HCT116 (cell line): Measurements from ENCODE around the gene AAR2. TPM values are rescaled to one million over a fixed set of nuclear protein-coding genes. Genes with fewer than 3 reads are reported as not detected.

ENCODE experiments used
- ATAC-seq: fragments of 200-7000 bp; cut with Tn5 transposase; 2 replicates; pipeline ENCODE4 v1.9.1; 2020; ENCODE audit warnings: mild to moderate bottlenecking, moderate library complexity
- BruUV-seq: library from RNA; stranded (reverse); fragments of 400-500 nt; replicated peaks from 2 replicates; lab custom pipeline; 2021; lab: Mats Ljungman, UMichigan
- CTCF ChIA-PET: fragments of 300-600 bp; sonication (Branson Sonifier 250); formaldehyde crosslinking; loops from one replicate; lab custom pipeline; 2021; ENCODE audit warnings: antibody characterized with exemption; lab: Charles Lee
- POLR2A ChIA-PET: fragments of 300-600, 350-600 bp; sonication (Branson Sonifier 250); formaldehyde crosslinking; loops from one replicate; lab custom pipeline; 2021; ENCODE audit warnings: antibody characterized with exemption; lab: Charles Lee
- RAD21 ChIA-PET, 2 experiments: fragments of 300-600 bp; sonication (Branson Sonifier 250); formaldehyde crosslinking; loops; one replicate each; lab custom pipeline; 2023; ENCODE audit warnings: low total read pairs in 2 of 2; ENCODE audit not compliant: uncharacterized antibody in 2 of 2, unreplicated experiment in 2 of 2, low non-redundant PET in 1 of 2; lab: Charles Lee
- DNase-seq: peaks from one replicate; pipeline ENCODE4 v3.0.0-alpha.2; 2010; ENCODE audit warnings: low read depth, low spot score
- H2AFZ ChIP-seq: fragments of 200-600 bp; shearing (Covaris generic), sonication (generic); 2 replicates; pipeline ENCODE4 v1.6.1; 2017; ENCODE audit warnings: low read depth, mixed run types, mixed read lengths, antibody characterized with exemption, low read length; ENCODE audit not compliant: poor library complexity, severe bottlenecking
- H3K27ac ChIP-seq: 2 replicates; pipeline ENCODE4 v1.5.1; 2012; ENCODE audit warnings: low read depth, low read length
- H3K27me3 ChIP-seq: fragments of 200-600 bp; sonication (generic); 2 replicates; pipeline ENCODE4 v1.6.1; 2016; ENCODE audit warnings: mixed run types, low read length, mixed read lengths; ENCODE audit not compliant: insufficient read depth
- H3K36me3 ChIP-seq, 2 experiments: fragments of 200-500 bp in 1 of 2; fragments of 200-600 bp in 1 of 2; sonication (Bioruptor generic) in 1 of 2; sonication (generic) in 1 of 2; 2 replicates each; pipeline versions ENCODE4 v1.5.1 to v1.6.1; 2014 to 2016; ENCODE audit warnings: low read length in 2 of 2, inconsistent platforms in 1 of 2, mixed read lengths in 1 of 2, mixed run types in 1 of 2; ENCODE audit not compliant: insufficient read depth in 2 of 2, control insufficient read depth in 1 of 2
- H3K4me1 ChIP-seq, 2 experiments: fragments of 200-600 bp in 1 of 2; sonication (generic) in 1 of 2; 2 replicates each; pipeline versions ENCODE4 v1.5.1 to v1.6.1; 2012 to 2017; ENCODE audit warnings: low read length in 2 of 2, inconsistent platforms in 1 of 2, mild to moderate bottlenecking in 1 of 2, mixed read lengths in 1 of 2, mixed run types in 1 of 2, moderate library complexity in 1 of 2; ENCODE audit not compliant: insufficient read depth in 2 of 2, control insufficient read depth in 1 of 2
- H3K4me2 ChIP-seq: fragments of 200-600 bp; sonication (generic); 2 replicates; pipeline ENCODE4 v1.6.1; 2017; ENCODE audit warnings: mixed run types, low read length, mixed read lengths
- H3K4me3 ChIP-seq, 2 experiments: fragments of 200-600 bp in 1 of 2; sonication (generic) in 1 of 2; replicated peaks in 1 of 2; 2 replicates each; pipeline ENCODE4 v1.5.1; 2011 to 2016; ENCODE audit warnings: low read length in 2 of 2, control low read depth in 1 of 2, low read depth in 1 of 2, mild to moderate bottlenecking in 1 of 2, mixed read lengths in 1 of 2, mixed run types in 1 of 2
- H3K79me2 ChIP-seq: fragments of 200-600 bp; sonication (generic); 2 replicates; pipeline ENCODE4 v1.6.1; 2017; ENCODE audit warnings: mild to moderate bottlenecking, mixed run types, low read length, moderate library complexity, mixed read lengths; ENCODE audit not compliant: insufficient read depth
- H3K9ac ChIP-seq: fragments of 200-600 bp; sonication (generic); 2 replicates; pipeline ENCODE4 v1.6.1; 2016; ENCODE audit warnings: low read length, mixed read lengths
- H3K9me2 ChIP-seq: fragments of 200-600 bp; sonication (generic), shearing (Covaris generic); 2 replicates; pipeline ENCODE4 v1.6.1; 2017; ENCODE audit warnings: mixed run types, mild to moderate bottlenecking, moderate library complexity; ENCODE audit not compliant: insufficient read depth
- H3K9me3 ChIP-seq, 2 experiments: fragments of 200-500 bp in 1 of 2; fragments of 200-600 bp in 1 of 2; sonication (Bioruptor generic) in 1 of 2; sonication (generic) in 1 of 2; 2 replicates each; pipeline ENCODE4 v1.6.1; 2014 to 2017; ENCODE audit warnings: low read length in 2 of 2, mixed read lengths in 2 of 2, inconsistent platforms in 1 of 2, low read depth in 1 of 2, mild to moderate bottlenecking in 1 of 2, mixed run types in 1 of 2, moderate library complexity in 1 of 2; ENCODE audit not compliant: control insufficient read depth in 1 of 2, insufficient read depth in 1 of 2
- H4K20me1 ChIP-seq: fragments of 200-600 bp; sonication (generic), shearing (Covaris generic); 2 replicates; pipeline ENCODE4 v1.6.1; 2017; ENCODE audit warnings: mixed run types, mild to moderate bottlenecking, moderate library complexity; ENCODE audit not compliant: insufficient read depth
- ATF3 ChIP-seq: IDR thresholded peaks from 2 replicates; pipeline ENCODE4 v1.6.1; 2012
- CTCF ChIP-seq, 3 experiments: fragments of 200-600 bp in 1 of 3; sonication (generic) in 1 of 3; IDR thresholded peaks in 2 of 3; conservative IDR thresholded peaks in 1 of 3; 2 replicates each; pipeline ENCODE4 v1.5.1; 2012 to 2017; ENCODE audit warnings: low read depth in 2 of 3, low read length in 2 of 3, antibody characterized with exemption in 1 of 3, borderline replicate concordance in 1 of 3, control low read depth in 1 of 3, mild to moderate bottlenecking in 1 of 3, mixed read lengths in 1 of 3, mixed run types in 1 of 3, moderate library complexity in 1 of 3; ENCODE audit not compliant: insufficient read depth in 1 of 3
- EGR1 ChIP-seq: IDR thresholded peaks from 2 replicates; pipeline ENCODE4 v1.6.1; 2012; ENCODE audit warnings: low read depth
- EZH2phosphoT487 ChIP-seq: fragments of 200-600 bp; IDR thresholded peaks from 2 replicates; pipeline ENCODE4 v1.6.1; 2018; ENCODE audit warnings: antibody characterized with exemption, borderline replicate concordance
- RAD21 ChIP-seq: IDR thresholded peaks from 2 replicates; pipeline ENCODE4 v1.6.1; 2012; ENCODE audit warnings: low read depth, mild to moderate bottlenecking
- REST ChIP-seq: IDR thresholded peaks from 2 replicates; pipeline ENCODE4 v1.6.1; 2012; ENCODE audit warnings: low read depth
- SP1 ChIP-seq: IDR thresholded peaks from 2 replicates; pipeline ENCODE4 v1.6.1; 2012; ENCODE audit warnings: low read depth
- YY1 ChIP-seq: IDR thresholded peaks from 2 replicates; pipeline ENCODE4 v1.6.1; 2011; ENCODE audit warnings: low read length, low read depth, moderate library complexity, mild to moderate bottlenecking; ENCODE audit not compliant: insufficient replicate concordance; ENCODE audit errors: extremely low read depth
- ZFX ChIP-seq: fragments of 450-650 bp; IDR thresholded peaks from 2 replicates; pipeline ENCODE4 v1.6.1; 2017
- intact Hi-C: fragments of 100-400 bp; cut with micrococcal nuclease; formaldehyde crosslinking; loops from 2 replicates; pipeline ENCODE4 v1.10.0; 2022
- total RNA-seq: library from RNA; stranded (reverse); gene quantifications from one replicate; pipeline ENCODE4 v1.2.1, GENCODE V29; 2021; ENCODE audit not compliant: unreplicated experiment

AAR2 gene
- total RNA-seq, 1 experiment from 2014 or later: 23.3 TPM

DNA sequence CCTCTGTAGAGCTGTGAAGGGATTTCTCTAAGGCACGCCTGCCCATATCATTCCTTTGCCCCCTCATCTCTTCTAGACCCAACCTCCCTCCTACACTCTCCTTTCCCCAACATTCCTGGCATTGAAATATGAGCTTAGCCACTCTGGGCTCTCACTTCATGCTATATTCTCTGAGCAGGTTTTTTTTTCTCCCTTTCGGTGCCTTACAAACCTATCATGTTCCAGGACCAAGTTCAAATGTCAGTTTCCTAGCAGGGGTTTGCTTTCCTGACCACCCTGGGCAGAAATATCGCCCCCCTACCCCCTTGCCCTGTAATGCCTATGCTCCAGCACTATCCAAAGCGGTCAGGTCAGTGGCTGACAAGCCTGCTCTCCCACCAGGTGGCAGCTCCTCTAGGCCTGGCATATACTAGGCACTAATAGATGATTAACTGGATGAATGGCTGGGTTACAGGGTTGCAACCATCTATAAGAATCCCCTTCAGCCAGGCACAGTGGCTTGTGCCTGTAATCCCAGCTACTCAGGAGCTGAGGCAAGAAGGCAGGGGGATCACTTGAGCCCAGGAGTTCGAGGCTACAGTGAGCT is 25.7 kb upstream of the AAR2 start:
- Histone ChIP-seq H3K27me3 (no peaks in the 10 kb centered on the region), H3K27ac (no peak overlapping the region), H3K36me3 (0 out of 4 replicates have a peak, but pooled peaks cover 0 to 2% of the 10 kb centered on the region in 2 experiments), H3K79me2 (no peaks in the 10 kb centered on the region), H3K9ac (no peak overlapping the region), H3K4me2 (no peak overlapping the region), H2AFZ (no peak overlapping the region), H3K4me1 (no peaks in the 10 kb centered on the region), H3K9me2 (no peaks in the 10 kb centered on the region), H3K9me3 (no peaks in the 10 kb centered on the region), H3K4me3 (no peak overlapping the region), H4K20me1 (no peaks in the 10 kb centered on the region)
- no TSS peak for BruUV-seq
- no peak for ATAC-seq
- ChIA-PET POLR2A (no interaction called here), RAD21 (no interaction called here), CTCF (interaction anchor here (1.5 to 2.0 kb wide), 2 partner anchors 189 to 229 kb away, joined by 4 to 6 read pairs; no protein-coding TSS in a partner anchor)
- no peak for DNase-seq
- intact Hi-C loops: loop anchor here (10.0 kb wide), 1 partner anchor 704 kb away; no protein-coding TSS in a partner anchor
- 0 out of 6 replicates have a peak, but pooled peaks of 2 of the 3 experiments have one; percentile 9 to 13 for TF ChIP-seq CTCF (IDR thresholded peaks at IDR 0.05 in 2 of 3, conservative IDR thresholded peaks at IDR 0.05 in 1 of 3; ENCODE audit: borderline replicate concordance in 1 of 3, insufficient read depth in 1 of 3, low read depth in 2 of 3, low read length in 2 of 3)
- no peak for TF ChIP-seq YY1

DNA sequence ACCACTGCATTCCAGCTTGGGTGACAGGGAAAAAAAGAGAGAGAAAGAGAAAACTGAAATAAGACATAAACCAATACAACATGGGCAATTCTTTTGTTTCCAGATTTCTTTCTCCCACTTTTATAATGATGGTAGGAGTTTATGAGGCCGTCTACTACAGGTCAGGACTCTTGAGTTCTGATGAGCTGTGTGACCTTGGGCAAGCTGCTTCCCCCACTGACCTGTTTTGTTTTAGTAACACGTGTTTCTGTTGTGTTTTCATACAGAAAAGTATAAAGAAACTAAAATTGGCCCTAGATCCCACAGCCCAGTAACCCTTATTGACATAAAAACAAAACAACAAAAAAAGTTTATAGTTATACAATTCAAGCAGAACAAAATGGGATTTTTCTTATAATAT is 22.9 kb upstream of the AAR2 start:
- no peaks in the 10 kb centered on the region for H3K27me3 ChIP-seq
- H3K9ac ChIP-seq: no peak overlapping the region
- no peaks in the 10 kb centered on the region for H3K9me3 ChIP-seq
- ChIA-PET POLR2A (no interaction called here), CTCF (interaction anchor here (0.6 to 2.6 kb wide), 6 partner anchors 11 to 226 kb away, joined by 3 to 13 read pairs (median 3); no protein-coding TSS in a partner anchor), RAD21 (no interaction called here)
- H2AFZ ChIP-seq: no peak overlapping the region
- H3K36me3 ChIP-seq: 0 out of 4 replicates have a peak, but pooled peaks cover 0 to 2% of the 10 kb centered on the region in 2 experiments
- H3K9me2 ChIP-seq: no peaks in the 10 kb centered on the region
- H3K4me1 ChIP-seq: peaks cover 3 to 5% of the 10 kb centered on the region in 2 experiments; a peak in 2 of 4 replicates
- H3K27ac ChIP-seq: no peak overlapping the region
- BruUV-seq: no TSS peak
- no peaks in the 10 kb centered on the region for H3K79me2 ChIP-seq
- no peak overlapping the region for H3K4me2 ChIP-seq
- H3K4me3 ChIP-seq: no peak overlapping the region
- ATAC-seq (no peak), DNase-seq (no peak)
- no peaks in the 10 kb centered on the region for H4K20me1 ChIP-seq
- intact Hi-C loops: loop anchor here (10.0 kb wide), 1 partner anchor 701 kb away; no protein-coding TSS in a partner anchor
- no peak for TF ChIP-seq ZFX
- TF ChIP-seq CTCF (IDR thresholded peaks at IDR 0.05 in 2 of 3, conservative IDR thresholded peaks at IDR 0.05 in 1 of 3; ENCODE audit: borderline replicate concordance in 1 of 3, insufficient read depth in 1 of 3, low read depth in 2 of 3, low read length in 2 of 3): no peak
- TF ChIP-seq RAD21: no peak
- TF ChIP-seq SP1: no peak
- TF ChIP-seq ATF3: no peak
- TF ChIP-seq REST: no peak
- TF ChIP-seq EGR1: no peak
- no peak for TF ChIP-seq EZH2phosphoT487
